GM23338 (cell line): ENCODE measurements around the gene USP37.

Experiments used
- CREB1 ChIP-seq: fragments of 250-450 bp; sonication (Bioruptor Pico); IDR thresholded peaks from 2 replicates; pipeline ENCODE4 v1.5.0; 2020; ENCODE audit warnings: low read depth, mild to moderate bottlenecking, moderate library complexity
- EZH2 ChIP-seq: fragments of 200-600 bp; sonication (generic); IDR thresholded peaks from one replicate; pipeline ENCODE4 v1.8.0; 2017; ENCODE audit warnings: antibody characterized with exemption, mild to moderate bottlenecking, low read depth; ENCODE audit not compliant: unreplicated experiment
- EZH2phosphoT487 ChIP-seq: fragments of 200-600 bp; sonication (generic); IDR thresholded peaks from one replicate; pipeline ENCODE4 v1.8.1; 2018; ENCODE audit warnings: antibody characterized with exemption; ENCODE audit not compliant: unreplicated experiment
- JUNB ChIP-seq: IDR thresholded peaks from one replicate; pipeline ENCODE4 v1.6.1; 2016; ENCODE audit warnings: antibody characterized with exemption; ENCODE audit not compliant: unreplicated experiment
- NANOG ChIP-seq: IDR thresholded peaks from 2 replicates; pipeline ENCODE4 v1.6.1; 2016; ENCODE audit warnings: antibody characterized with exemption, borderline replicate concordance
- POLR2AphosphoS5 ChIP-seq: IDR thresholded peaks from 2 replicates; pipeline ENCODE4 v1.6.1; 2016; ENCODE audit warnings: antibody characterized with exemption, low read depth
- STAT1 ChIP-seq: IDR thresholded peaks from one replicate; pipeline ENCODE4 v1.6.1; 2016; ENCODE audit warnings: antibody characterized with exemption; ENCODE audit not compliant: unreplicated experiment
- ZNF114 ChIP-seq: fragments of 250-450 bp; sonication (Bioruptor Pico); IDR thresholded peaks from 2 replicates; pipeline ENCODE4 v1.5.0; 2020; ENCODE audit warnings: mild to moderate bottlenecking, moderate library complexity
- ZNF331 ChIP-seq: fragments of 250-450 bp; sonication (Bioruptor Pico); IDR thresholded peaks from 2 replicates; pipeline ENCODE4 v1.5.0; 2020; ENCODE audit warnings: low read depth, mild to moderate bottlenecking, moderate library complexity
- TF ChIP-seq, protein P1 (sequence below), 2 experiments: fragments of 200-600 bp in 1 of 2; sonication (generic) in 1 of 2; conservative IDR thresholded peaks; 2 replicates each; pipeline versions ENCODE4 v1.5.1 to v1.6.1; 2016 to 2017; ENCODE audit warnings: antibody characterized with exemption in 2 of 2, low read depth in 2 of 2, mild to moderate bottlenecking in 2 of 2, moderate library complexity in 1 of 2
- TF ChIP-seq, protein P2 (sequence below): IDR thresholded peaks from 2 replicates; pipeline ENCODE4 v1.6.1; 2016; ENCODE audit warnings: antibody characterized with exemption
- TF ChIP-seq, protein P3 (sequence below): IDR thresholded peaks from one replicate; pipeline ENCODE4 v1.6.1; 2018; ENCODE audit warnings: antibody characterized with exemption; ENCODE audit not compliant: unreplicated experiment

- TF ChIP-seq, protein P1, sequence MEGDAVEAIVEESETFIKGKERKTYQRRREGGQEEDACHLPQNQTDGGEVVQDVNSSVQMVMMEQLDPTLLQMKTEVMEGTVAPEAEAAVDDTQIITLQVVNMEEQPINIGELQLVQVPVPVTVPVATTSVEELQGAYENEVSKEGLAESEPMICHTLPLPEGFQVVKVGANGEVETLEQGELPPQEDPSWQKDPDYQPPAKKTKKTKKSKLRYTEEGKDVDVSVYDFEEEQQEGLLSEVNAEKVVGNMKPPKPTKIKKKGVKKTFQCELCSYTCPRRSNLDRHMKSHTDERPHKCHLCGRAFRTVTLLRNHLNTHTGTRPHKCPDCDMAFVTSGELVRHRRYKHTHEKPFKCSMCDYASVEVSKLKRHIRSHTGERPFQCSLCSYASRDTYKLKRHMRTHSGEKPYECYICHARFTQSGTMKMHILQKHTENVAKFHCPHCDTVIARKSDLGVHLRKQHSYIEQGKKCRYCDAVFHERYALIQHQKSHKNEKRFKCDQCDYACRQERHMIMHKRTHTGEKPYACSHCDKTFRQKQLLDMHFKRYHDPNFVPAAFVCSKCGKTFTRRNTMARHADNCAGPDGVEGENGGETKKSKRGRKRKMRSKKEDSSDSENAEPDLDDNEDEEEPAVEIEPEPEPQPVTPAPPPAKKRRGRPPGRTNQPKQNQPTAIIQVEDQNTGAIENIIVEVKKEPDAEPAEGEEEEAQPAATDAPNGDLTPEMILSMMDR (conservative IDR thresholded peaks at IDR 0.05; ENCODE audit: low read depth in 2 of 2) = no peak
- TF ChIP-seq EZH2 = no peak
- TF ChIP-seq ZNF331 (CRISPR knock-in tag) = no peak
- no peak for TF ChIP-seq JUNB
- no peak for TF ChIP-seq EZH2phosphoT487
- no peak for TF ChIP-seq POLR2AphosphoS5
- TF ChIP-seq, protein P2, sequence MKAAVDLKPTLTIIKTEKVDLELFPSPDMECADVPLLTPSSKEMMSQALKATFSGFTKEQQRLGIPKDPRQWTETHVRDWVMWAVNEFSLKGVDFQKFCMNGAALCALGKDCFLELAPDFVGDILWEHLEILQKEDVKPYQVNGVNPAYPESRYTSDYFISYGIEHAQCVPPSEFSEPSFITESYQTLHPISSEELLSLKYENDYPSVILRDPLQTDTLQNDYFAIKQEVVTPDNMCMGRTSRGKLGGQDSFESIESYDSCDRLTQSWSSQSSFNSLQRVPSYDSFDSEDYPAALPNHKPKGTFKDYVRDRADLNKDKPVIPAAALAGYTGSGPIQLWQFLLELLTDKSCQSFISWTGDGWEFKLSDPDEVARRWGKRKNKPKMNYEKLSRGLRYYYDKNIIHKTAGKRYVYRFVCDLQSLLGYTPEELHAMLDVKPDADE = no peak
- TF ChIP-seq, protein P3, sequence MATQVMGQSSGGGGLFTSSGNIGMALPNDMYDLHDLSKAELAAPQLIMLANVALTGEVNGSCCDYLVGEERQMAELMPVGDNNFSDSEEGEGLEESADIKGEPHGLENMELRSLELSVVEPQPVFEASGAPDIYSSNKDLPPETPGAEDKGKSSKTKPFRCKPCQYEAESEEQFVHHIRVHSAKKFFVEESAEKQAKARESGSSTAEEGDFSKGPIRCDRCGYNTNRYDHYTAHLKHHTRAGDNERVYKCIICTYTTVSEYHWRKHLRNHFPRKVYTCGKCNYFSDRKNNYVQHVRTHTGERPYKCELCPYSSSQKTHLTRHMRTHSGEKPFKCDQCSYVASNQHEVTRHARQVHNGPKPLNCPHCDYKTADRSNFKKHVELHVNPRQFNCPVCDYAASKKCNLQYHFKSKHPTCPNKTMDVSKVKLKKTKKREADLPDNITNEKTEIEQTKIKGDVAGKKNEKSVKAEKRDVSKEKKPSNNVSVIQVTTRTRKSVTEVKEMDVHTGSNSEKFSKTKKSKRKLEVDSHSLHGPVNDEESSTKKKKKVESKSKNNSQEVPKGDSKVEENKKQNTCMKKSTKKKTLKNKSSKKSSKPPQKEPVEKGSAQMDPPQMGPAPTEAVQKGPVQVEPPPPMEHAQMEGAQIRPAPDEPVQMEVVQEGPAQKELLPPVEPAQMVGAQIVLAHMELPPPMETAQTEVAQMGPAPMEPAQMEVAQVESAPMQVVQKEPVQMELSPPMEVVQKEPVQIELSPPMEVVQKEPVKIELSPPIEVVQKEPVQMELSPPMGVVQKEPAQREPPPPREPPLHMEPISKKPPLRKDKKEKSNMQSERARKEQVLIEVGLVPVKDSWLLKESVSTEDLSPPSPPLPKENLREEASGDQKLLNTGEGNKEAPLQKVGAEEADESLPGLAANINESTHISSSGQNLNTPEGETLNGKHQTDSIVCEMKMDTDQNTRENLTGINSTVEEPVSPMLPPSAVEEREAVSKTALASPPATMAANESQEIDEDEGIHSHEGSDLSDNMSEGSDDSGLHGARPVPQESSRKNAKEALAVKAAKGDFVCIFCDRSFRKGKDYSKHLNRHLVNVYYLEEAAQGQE = no peak
- TF ChIP-seq STAT1 = no peak
- no peak for TF ChIP-seq CREB1 (CRISPR knock-in tag)
- TF ChIP-seq NANOG = no peak
- TF ChIP-seq ZNF114 = no peak
Measured at GRCh38 chr2:218474527-218474926, 93.6 kb downstream of the USP37 start.
